Neural progenitor cell (in vitro differentiated cells): ENCODE results near the gene DIP2A. TPM values are rescaled to one million over a fixed set of nuclear protein-coding genes. Genes with fewer than 3 reads are reported as not detected.
"Not testable (repeated sequence)": the region's sequence is repeated elsewhere in the genome, so short reads cannot be mapped to it uniquely, and the experiment has no call there.

ENCODE experiments used
- DNase-seq: peaks from one replicate; pipeline ENCODE4 v3.0.0-alpha.2; 2016; ENCODE audit warnings: low spot score
- H2AFZ ChIP-seq: fragments of 200-600 bp; sonication (generic); replicated peaks from 2 replicates; pipeline ENCODE4 v1.6.1; 2016; ENCODE audit warnings: antibody characterized with exemption
- H3F3A ChIP-seq: fragments of 200-600 bp; sonication (generic); 2 replicates; pipeline ENCODE4 v1.6.1; 2016; ENCODE audit warnings: antibody characterized with exemption, low read depth
- H3K27ac ChIP-seq: fragments of 200-600 bp; sonication (generic); 2 replicates; pipeline ENCODE4 v1.5.1; 2016; ENCODE audit warnings: mild to moderate bottlenecking
- H3K27me3 ChIP-seq: fragments of 200-600 bp; sonication (generic); 2 replicates; pipeline ENCODE4 v1.6.1; 2016; ENCODE audit warnings: mild to moderate bottlenecking, moderate library complexity
- H3K36me3 ChIP-seq: fragments of 200-600 bp; sonication (generic); 2 replicates; pipeline ENCODE4 v1.5.1; 2016
- H3K4me1 ChIP-seq: fragments of 200-600 bp; sonication (generic); 2 replicates; pipeline ENCODE4 v1.6.1; 2016; ENCODE audit warnings: mixed run types
- H3K4me2 ChIP-seq: fragments of 200-600 bp; sonication (generic); 2 replicates; pipeline ENCODE4 v1.6.1; 2016
- H3K4me3 ChIP-seq: fragments of 200-600 bp; sonication (generic); 2 replicates; pipeline ENCODE4 v1.5.1; 2016
- H3K79me2 ChIP-seq: fragments of 200-600 bp; sonication (generic); 2 replicates; pipeline ENCODE4 v1.6.1; 2016; ENCODE audit warnings: low read depth
- H3K9ac ChIP-seq: fragments of 200-600 bp; sonication (generic); 2 replicates; pipeline ENCODE4 v1.6.1; 2016
- H3K9me3 ChIP-seq: fragments of 200-600 bp; sonication (generic); 2 replicates; pipeline ENCODE4 v1.5.1; 2016; ENCODE audit warnings: low read depth
- H4K20me1 ChIP-seq: fragments of 200-600 bp; sonication (generic); 2 replicates; pipeline ENCODE4 v1.6.1; 2016; ENCODE audit warnings: low read depth
- H3K27ac Mint-ChIP-seq: 3 replicates; pipeline ENCODE4 v1.8.0; 2021; ENCODE audit warnings: mixed read lengths
- H3K27me3 Mint-ChIP-seq: 2 replicates; pipeline ENCODE4 v1.8.0; 2022; ENCODE audit warnings: low read depth, mild to moderate bottlenecking, inconsistent platforms, moderate library complexity, mixed read lengths; ENCODE audit not compliant: insufficient read depth
- H3K36me3 Mint-ChIP-seq: 3 replicates; pipeline ENCODE4 v1.8.0; 2021; ENCODE audit warnings: mixed read lengths
- H3K4me1 Mint-ChIP-seq: 3 replicates; pipeline ENCODE4 v1.8.0; 2021; ENCODE audit warnings: mixed read lengths
- H3K4me3 Mint-ChIP-seq: 3 replicates; pipeline ENCODE4 v1.8.0; 2021; ENCODE audit warnings: mild to moderate bottlenecking, moderate library complexity, mixed read lengths
- H3K9me3 Mint-ChIP-seq: 3 replicates; pipeline ENCODE4 v1.8.0; 2020; ENCODE audit warnings: mixed read lengths
- CTCF ChIP-seq: fragments of 200-600 bp; sonication (generic); IDR thresholded peaks from 2 replicates; pipeline ENCODE4 v1.5.1; 2017; ENCODE audit warnings: antibody characterized with exemption, mild to moderate bottlenecking
- EZH2 ChIP-seq: fragments of 200-600 bp; sonication (generic); IDR thresholded peaks from 2 replicates; pipeline ENCODE4 v1.6.1; 2017; ENCODE audit warnings: antibody characterized with exemption, mild to moderate bottlenecking, moderate library complexity
- EZH2phosphoT487 ChIP-seq: fragments of 200-600 bp; sonication (generic); IDR thresholded peaks from 2 replicates; pipeline ENCODE4 v1.6.1; 2017; ENCODE audit warnings: antibody characterized with exemption
- total RNA-seq: library from RNA; depleted of rRNA; stranded (reverse); fragments of >200 nt; gene quantifications from 2 replicates; pipeline ENCODE4 v1.2.3, GENCODE V29; 2015; ENCODE audit warnings: low replicate concordance

Gene DIP2A
- total RNA-seq, 1 donor from 2014 or later = 50.7 TPM

- DNase-seq = no peak
- H3F3A ChIP-seq = no peaks in the 10 kb centered on the region
- H3K27me3 Mint-ChIP-seq = no peaks in the 10 kb centered on the region
- no peaks in the 10 kb centered on the region for H3K9me3 ChIP-seq
- H3K4me3 Mint-ChIP-seq = no peak overlapping the region
- no peaks in the 10 kb centered on the region for H3K79me2 ChIP-seq
- H2AFZ ChIP-seq = no peak overlapping the region
- H3K4me3 ChIP-seq = no peak overlapping the region
- no peaks in the 10 kb centered on the region for H3K27me3 ChIP-seq
- no peak overlapping the region for H3K4me2 ChIP-seq
- H3K4me1 Mint-ChIP-seq = no peaks in the 10 kb centered on the region
- H3K4me1 ChIP-seq = no peaks in the 10 kb centered on the region
- no peak overlapping the region for H3K9ac ChIP-seq
- TF ChIP-seq CTCF (no peak), EZH2 (no peak), EZH2phosphoT487 (no peak)
- peaks cover 55% of the 10 kb centered on the region for H3K36me3 Mint-ChIP-seq
- peaks cover 3% of the 10 kb centered on the region for H3K36me3 ChIP-seq
- no peaks in the 10 kb centered on the region for H4K20me1 ChIP-seq
- H3K27ac Mint-ChIP-seq = no peak overlapping the region
- H3K27ac ChIP-seq = peak overlapping the region; percentile 29
- peaks cover 13% of the 10 kb centered on the region for H3K9me3 Mint-ChIP-seq
These were observed 14.8 kb upstream of the DIP2A start for GRCh38 chr21:46443910-46444309.

GRCh38 chr21:46448108-46448507 lies 10.6 kb upstream of the DIP2A start:
- Mint-ChIP-seq H3K27ac (no peak overlapping the region), H3K36me3 (peaks cover 63% of the 10 kb centered on the region), H3K4me1 (no peaks in the 10 kb centered on the region), H3K4me3 (no peak overlapping the region), H3K9me3 (peaks cover 34% of the 10 kb centered on the region), H3K27me3 (peaks cover 5% of the 10 kb centered on the region)
- H4K20me1 ChIP-seq = no peaks in the 10 kb centered on the region
- peaks cover 3% of the 10 kb centered on the region for H3K36me3 ChIP-seq
- H3K4me3 ChIP-seq = no peak overlapping the region
- H3K79me2 ChIP-seq = peaks cover 7% of the 10 kb centered on the region
- no peak overlapping the region for H3K4me2 ChIP-seq
- H3K27ac ChIP-seq = no peak overlapping the region
- no peak overlapping the region for H2AFZ ChIP-seq
- DNase-seq = no peak
- H3K9me3 ChIP-seq = no peaks in the 10 kb centered on the region
- no peaks in the 10 kb centered on the region for H3K27me3 ChIP-seq
- H3K4me1 ChIP-seq = no peaks in the 10 kb centered on the region
- H3K9ac ChIP-seq = no peak overlapping the region
- no peaks in the 10 kb centered on the region for H3F3A ChIP-seq
- TF ChIP-seq EZH2 = no peak
- TF ChIP-seq EZH2phosphoT487 = no peak
- no peak for TF ChIP-seq CTCF

GRCh38 chr21:46448855-46449254 lies 9.8 kb upstream of the DIP2A start:
- not testable (repeated sequence) for H4K20me1 ChIP-seq, DNase-seq, H3K4me3 Mint-ChIP-seq, H2AFZ ChIP-seq, H3K9me3 ChIP-seq, H3K27ac Mint-ChIP-seq, H3F3A ChIP-seq, H3K4me2 ChIP-seq, H3K4me3 ChIP-seq, H3K36me3 ChIP-seq, H3K9ac ChIP-seq, H3K79me2 ChIP-seq, H3K4me1 Mint-ChIP-seq, H3K27me3 ChIP-seq, H3K4me1 ChIP-seq, H3K27ac ChIP-seq, H3K27me3 Mint-ChIP-seq
- peaks cover 36% of the 10 kb centered on the region for H3K9me3 Mint-ChIP-seq
- peaks cover 66% of the 10 kb centered on the region for H3K36me3 Mint-ChIP-seq

- no peaks in the 10 kb centered on the region for H4K20me1 ChIP-seq
- H3F3A ChIP-seq = peaks cover 3% of the 10 kb centered on the region
- Mint-ChIP-seq H3K36me3 (peaks cover 58% of the 10 kb centered on the region), H3K4me1 (peaks cover 17% of the 10 kb centered on the region), H3K27ac (no peak overlapping the region), H3K4me3 (no peak overlapping the region), H3K9me3 (peaks cover 31% of the 10 kb centered on the region), H3K27me3 (peaks cover 5% of the 10 kb centered on the region)
- no peak overlapping the region for H3K27ac ChIP-seq
- H2AFZ ChIP-seq = no peak overlapping the region
- no peak overlapping the region for H3K9ac ChIP-seq
- H3K27me3 ChIP-seq = no peaks in the 10 kb centered on the region
- peaks cover 9% of the 10 kb centered on the region for H3K4me1 ChIP-seq
- no peak for DNase-seq
- no peaks in the 10 kb centered on the region for H3K9me3 ChIP-seq
- H3K36me3 ChIP-seq = no peaks in the 10 kb centered on the region
- no peak for TF ChIP-seq EZH2phosphoT487
- TF ChIP-seq EZH2 = no peak
- no peak for TF ChIP-seq CTCF
- H3K4me3 ChIP-seq = no peak overlapping the region
- no peak overlapping the region for H3K4me2 ChIP-seq
- peaks cover 34% of the 10 kb centered on the region for H3K79me2 ChIP-seq
These were observed 6.0 kb upstream of the DIP2A start for GRCh38 chr21:46452710-46453109.
